Transverse colon (tissue), 4 donors: Measurements from ENCODE around the gene DNTT.

ENCODE experiments used
- POLR2A ChIP-seq: fragments of 450-650 bp; IDR thresholded peaks from one replicate; pipeline ENCODE4 v1.6.1; 2016; ENCODE audit warnings: antibody characterized with exemption, mild to moderate bottlenecking, moderate library complexity
- POLR2AphosphoS5 ChIP-seq, 3 donors: sonication (generic); formaldehyde crosslinking; IDR thresholded peaks; one replicate each; pipeline ENCODE4 v1.6.1; 2016; ENCODE audit warnings: antibody characterized with exemption in 3 of 3
- TF ChIP-seq, protein P1 (sequence below), 5 experiments: fragments of 200-600 bp in 3 of 5; fragments of 450-650 bp in 2 of 5; sonication (generic) in 3 of 5; IDR thresholded peaks; 1 replicate in 2 of 5; 2 replicates in 3 of 5; pipeline ENCODE4 v1.5.1; 2016 to 2017; ENCODE audit warnings: antibody characterized with exemption in 5 of 5, inconsistent platforms in 3 of 5, mild to moderate bottlenecking in 2 of 5, moderate library complexity in 1 of 5

DNA sequence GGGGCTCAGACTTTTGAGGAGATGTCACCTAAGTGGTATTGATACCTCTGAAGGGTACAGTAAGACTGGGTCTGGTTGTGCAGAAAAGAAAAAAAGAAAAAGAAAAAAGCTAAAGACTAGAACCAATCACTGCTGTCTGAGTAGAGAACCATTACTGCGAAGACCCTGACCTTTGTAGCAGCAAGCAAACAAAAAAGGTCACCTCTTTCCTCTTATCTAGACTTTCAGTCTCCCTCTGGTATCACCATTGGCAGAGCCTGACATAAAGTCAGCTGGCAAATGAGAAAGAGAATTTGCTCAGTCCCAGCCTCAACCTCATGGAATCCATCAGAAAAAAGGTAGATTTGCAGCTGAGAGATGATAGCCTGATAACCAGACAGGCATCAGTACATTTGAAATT lies 2.6 kb upstream of the DNTT start:
- TF ChIP-seq, protein P1, sequence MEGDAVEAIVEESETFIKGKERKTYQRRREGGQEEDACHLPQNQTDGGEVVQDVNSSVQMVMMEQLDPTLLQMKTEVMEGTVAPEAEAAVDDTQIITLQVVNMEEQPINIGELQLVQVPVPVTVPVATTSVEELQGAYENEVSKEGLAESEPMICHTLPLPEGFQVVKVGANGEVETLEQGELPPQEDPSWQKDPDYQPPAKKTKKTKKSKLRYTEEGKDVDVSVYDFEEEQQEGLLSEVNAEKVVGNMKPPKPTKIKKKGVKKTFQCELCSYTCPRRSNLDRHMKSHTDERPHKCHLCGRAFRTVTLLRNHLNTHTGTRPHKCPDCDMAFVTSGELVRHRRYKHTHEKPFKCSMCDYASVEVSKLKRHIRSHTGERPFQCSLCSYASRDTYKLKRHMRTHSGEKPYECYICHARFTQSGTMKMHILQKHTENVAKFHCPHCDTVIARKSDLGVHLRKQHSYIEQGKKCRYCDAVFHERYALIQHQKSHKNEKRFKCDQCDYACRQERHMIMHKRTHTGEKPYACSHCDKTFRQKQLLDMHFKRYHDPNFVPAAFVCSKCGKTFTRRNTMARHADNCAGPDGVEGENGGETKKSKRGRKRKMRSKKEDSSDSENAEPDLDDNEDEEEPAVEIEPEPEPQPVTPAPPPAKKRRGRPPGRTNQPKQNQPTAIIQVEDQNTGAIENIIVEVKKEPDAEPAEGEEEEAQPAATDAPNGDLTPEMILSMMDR (IDR thresholded peaks at IDR 0.05), result no peak
- TF ChIP-seq POLR2A (no peak), POLR2AphosphoS5 (IDR thresholded peaks at IDR 0.05) (no peak)
